ENCODE data around the gene IRF6.
A peak's percentile ranks its signal among the peaks of the same experiment; 100 is the strongest.

Gene IRF6

DNA sequence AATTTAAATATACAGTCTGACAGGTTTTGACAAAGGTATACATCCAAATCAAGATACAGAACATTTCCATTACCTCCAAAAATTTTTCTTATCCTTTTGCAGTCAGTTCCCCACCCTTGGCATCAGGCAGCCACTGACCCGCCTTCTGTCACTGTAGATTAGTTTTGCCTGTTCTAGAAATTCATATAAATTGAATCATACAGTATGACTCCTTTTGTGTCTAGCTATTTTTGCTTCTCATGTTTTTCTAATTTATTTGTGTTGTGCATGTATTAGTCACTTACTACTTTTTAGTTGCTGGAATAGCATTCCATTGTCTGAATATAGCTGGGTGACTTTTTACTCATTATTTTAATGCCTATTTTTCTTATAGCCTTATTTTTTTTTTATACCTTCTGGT lies 25.7 kb upstream of the IRF6 start:
- TF ChIP-seq, protein P1, sequence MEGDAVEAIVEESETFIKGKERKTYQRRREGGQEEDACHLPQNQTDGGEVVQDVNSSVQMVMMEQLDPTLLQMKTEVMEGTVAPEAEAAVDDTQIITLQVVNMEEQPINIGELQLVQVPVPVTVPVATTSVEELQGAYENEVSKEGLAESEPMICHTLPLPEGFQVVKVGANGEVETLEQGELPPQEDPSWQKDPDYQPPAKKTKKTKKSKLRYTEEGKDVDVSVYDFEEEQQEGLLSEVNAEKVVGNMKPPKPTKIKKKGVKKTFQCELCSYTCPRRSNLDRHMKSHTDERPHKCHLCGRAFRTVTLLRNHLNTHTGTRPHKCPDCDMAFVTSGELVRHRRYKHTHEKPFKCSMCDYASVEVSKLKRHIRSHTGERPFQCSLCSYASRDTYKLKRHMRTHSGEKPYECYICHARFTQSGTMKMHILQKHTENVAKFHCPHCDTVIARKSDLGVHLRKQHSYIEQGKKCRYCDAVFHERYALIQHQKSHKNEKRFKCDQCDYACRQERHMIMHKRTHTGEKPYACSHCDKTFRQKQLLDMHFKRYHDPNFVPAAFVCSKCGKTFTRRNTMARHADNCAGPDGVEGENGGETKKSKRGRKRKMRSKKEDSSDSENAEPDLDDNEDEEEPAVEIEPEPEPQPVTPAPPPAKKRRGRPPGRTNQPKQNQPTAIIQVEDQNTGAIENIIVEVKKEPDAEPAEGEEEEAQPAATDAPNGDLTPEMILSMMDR (IDR thresholded peaks at IDR 0.05; ENCODE audit: insufficient read depth, missing control alignments): no peak
- FAIRE-seq (no peak), DNase-seq (ENCODE audit: insufficient read length, low spot score) (no peak)

DNA sequence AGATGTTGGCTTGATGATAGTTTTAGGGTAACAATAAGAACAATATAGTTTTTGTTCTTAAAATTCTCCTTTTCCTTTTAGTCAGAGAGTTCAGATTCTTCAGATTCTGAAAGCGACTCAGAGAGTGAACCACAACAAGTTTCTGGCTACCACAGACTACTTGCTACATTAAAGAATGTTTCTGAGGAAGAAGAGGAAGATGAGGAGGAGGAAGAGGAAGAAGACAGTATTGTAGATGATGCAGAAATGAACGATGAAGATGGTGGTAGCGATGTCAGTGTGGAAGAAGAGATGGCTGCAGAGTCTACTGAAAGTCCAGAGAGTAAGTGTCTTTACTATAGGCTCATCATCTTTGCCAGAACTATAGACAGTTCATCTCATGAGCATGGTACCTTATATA lies 24.8 kb upstream of the IRF6 start:
- TF ChIP-seq, protein P1 (IDR thresholded peaks at IDR 0.05; ENCODE audit: insufficient read depth, missing control alignments): no peak
- DNase-seq (ENCODE audit: insufficient read length, low spot score) (no peak), FAIRE-seq (no peak)

DNA sequence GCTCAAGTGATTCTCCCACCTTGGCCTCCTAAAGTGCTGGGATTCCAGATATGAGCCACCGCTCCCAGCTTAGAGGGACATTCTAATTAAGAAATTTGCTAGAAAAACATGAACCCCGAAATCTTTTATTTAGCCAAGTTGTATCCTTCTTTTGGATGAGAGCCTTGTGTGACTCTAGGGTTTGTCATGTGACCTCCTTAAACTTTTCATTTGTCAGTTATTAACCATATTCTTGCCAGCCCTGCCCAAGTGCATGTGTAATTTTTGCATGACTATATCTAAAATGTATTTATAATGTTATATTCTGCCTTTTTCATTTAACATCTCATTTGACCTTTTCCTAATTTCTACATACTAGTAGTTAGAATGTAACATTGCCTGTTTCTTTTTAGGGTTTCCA lies 23.8 kb upstream of the IRF6 start:
- FAIRE-seq: no peak

DNA sequence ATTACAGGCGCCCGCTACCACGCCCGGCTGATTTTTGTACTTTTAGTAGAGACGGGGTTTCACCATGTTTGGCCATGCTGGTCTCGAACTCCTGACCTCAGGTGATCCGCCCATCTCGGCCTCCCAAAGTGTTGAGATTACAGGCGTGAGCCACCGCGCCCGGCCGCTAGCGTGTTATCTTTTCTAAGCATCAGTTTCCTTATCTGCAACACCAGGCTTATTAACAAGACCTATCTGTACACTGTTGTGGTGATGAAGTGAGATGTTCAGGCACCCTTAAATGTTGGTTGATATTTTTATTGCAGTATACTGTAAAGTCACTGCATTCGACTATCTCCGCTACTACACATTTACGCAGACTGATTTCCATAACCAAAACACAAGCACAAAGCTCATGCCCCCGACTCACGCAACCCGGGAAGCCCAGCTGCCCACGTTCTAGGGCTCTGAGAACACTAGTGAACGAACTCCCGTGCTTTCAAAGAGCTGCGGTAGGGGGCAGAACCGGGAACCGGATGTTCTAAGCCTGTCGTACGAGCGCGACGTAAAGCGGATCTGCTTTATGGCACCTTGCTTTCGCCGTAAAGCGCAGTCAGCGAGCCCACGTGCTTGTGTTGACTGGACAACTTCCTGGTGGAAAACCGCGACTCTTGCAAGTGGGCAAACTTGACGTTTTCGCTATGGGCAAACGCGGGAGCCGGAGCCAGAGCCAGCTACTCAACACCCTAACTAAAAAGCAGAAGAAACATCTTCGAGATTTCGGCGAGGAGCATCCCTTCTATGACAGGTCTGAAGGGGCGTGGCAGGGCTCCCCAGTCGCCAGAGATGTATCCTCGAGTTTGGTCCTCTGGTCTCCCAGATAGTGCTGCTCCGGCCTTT lies 21.7 kb upstream of the IRF6 start, which contains the start of gene UTP25:
Gene UTP25, plus strand, starts transcription at position 589 of the 879 bp plus-strand sequence. Its CDS starts 92 bp downstream, at position 681.
- TF ChIP-seq, protein P1 (IDR thresholded peaks at IDR 0.05; ENCODE audit: insufficient read depth, missing control alignments): peak; percentile 90
- peak; percentile 84 for DNase-seq (ENCODE audit: insufficient read length, low spot score)
- FAIRE-seq: peak; percentile 97

More for the DNA sequence above, 23.8 kb upstream of the IRF6 start:
- DNase-seq (ENCODE audit: insufficient read length, low spot score): no peak
- TF ChIP-seq, protein P1 (IDR thresholded peaks at IDR 0.05; ENCODE audit: insufficient read depth, missing control alignments): no peak

DNA sequence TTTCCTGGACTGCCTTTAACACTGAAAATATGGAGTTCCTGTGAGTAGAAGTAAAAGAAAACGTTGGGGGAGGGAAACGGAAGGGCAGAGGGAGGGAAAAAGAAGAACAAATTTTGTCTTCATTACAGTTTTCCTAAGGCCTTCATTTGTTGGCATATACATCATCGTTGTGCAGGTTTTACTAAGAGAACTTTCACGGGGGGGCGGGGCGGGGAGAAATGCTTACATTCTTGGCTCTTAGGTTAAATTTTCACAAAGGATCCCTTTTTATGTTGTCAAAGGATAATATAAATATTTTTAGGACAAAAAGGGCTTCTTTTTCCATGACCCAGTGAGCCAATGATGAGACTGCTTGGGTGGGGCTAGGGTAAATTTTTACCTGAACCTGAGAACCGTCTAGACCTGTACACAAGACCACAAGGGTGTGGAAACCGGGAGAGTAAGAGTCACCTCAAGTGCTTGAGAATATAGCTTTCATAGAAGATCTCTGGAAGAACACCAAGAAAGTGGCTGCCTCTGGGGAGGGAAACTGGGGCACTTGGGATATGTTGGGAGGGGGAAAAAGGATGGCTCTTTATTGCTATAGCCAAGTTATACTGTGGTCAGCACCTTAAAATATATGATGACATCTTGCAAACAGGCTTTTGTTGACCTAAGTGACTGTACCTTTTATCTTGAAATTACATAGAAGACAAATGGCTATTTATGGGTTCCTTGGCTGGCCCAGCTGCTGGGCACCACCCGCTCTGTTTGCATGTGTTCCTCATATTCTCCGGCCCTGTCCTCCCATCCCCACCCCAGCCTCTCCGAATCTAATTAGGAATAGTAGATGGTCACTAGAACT lies 19.9 kb upstream of the IRF6 start:
- FAIRE-seq: no peak

DNA sequence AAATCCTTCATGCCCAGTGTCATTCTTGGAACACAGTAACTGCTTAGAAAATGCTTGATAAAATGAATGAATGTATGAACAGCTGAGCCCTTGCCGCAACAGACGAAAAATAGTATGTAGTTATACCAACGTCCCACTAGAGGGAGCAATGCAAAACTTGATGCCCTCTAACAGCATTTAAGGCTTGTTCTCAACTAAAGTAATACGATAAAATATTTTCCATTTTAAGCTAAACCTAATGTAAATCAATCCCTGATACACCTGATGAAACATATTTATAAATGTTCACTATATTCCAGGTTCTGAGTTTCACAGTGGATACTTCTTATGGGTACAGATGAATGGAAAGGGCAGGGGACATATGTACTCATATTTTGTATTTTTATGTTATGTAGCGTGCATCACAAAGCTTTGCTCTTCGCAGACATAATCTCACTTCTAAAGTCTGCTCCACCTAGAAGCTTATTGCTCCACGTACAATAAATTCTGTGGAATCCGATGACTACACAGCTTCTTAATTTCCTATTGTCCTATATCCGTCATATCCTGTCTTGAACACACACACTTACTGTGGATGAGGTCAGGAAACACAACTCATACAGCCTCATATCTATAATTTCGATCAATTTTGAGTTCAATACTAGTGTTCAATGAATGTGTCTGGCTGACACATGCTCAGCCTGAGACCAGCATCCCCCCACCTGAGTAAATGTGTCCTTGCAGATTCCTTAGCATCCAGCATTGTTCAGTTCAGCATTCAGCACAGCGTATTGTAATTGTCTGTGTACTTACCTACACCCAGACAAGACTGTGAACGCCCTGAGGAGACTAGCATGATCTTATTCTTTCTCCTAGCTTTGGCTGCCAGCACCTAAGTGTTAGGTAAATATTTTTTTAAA lies 17.4 kb upstream of the IRF6 start:
- TF ChIP-seq, protein P1 (IDR thresholded peaks at IDR 0.05; ENCODE audit: insufficient read depth, missing control alignments): peak; percentile 80
- DNase-seq (ENCODE audit: insufficient read length, low spot score) (no peak), FAIRE-seq (peak; percentile 77)

More for the DNA sequence above, 19.9 kb upstream of the IRF6 start:
- DNase-seq (ENCODE audit: insufficient read length, low spot score): no peak
- TF ChIP-seq, protein P1 (IDR thresholded peaks at IDR 0.05; ENCODE audit: insufficient read depth, missing control alignments): no peak
